ENCODE results near the gene SMC3.

DNA sequence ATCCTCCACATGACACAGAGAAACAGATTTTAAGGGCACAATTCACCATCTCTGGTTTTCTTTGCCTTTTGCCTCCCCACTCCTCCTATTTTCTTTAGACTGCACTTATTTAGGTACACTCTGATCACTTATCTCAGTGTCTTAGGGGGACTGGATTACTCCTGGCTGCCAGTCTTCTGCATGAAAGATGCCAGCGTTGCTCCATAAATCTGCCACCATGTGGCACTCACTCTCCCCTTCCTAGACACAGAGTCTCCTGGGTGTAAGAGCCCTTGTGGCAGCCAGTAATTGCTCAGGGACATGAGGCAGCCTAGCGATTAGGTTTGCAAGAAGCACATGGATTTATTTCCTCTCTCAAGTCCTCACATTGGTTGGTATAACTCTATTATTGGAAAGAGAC lies 42.1 kb downstream of the SMC3 start:
- TF ChIP-seq, protein P1, sequence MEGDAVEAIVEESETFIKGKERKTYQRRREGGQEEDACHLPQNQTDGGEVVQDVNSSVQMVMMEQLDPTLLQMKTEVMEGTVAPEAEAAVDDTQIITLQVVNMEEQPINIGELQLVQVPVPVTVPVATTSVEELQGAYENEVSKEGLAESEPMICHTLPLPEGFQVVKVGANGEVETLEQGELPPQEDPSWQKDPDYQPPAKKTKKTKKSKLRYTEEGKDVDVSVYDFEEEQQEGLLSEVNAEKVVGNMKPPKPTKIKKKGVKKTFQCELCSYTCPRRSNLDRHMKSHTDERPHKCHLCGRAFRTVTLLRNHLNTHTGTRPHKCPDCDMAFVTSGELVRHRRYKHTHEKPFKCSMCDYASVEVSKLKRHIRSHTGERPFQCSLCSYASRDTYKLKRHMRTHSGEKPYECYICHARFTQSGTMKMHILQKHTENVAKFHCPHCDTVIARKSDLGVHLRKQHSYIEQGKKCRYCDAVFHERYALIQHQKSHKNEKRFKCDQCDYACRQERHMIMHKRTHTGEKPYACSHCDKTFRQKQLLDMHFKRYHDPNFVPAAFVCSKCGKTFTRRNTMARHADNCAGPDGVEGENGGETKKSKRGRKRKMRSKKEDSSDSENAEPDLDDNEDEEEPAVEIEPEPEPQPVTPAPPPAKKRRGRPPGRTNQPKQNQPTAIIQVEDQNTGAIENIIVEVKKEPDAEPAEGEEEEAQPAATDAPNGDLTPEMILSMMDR (IDR thresholded peaks at IDR 0.05) = no peak
- TF ChIP-seq POLR2A (IDR thresholded peaks at IDR 0.05) = no peak

Data from right lobe of liver (tissue), 4 donors.